HG03039 (cell line): ENCODE data around the gene VWA8.
A peak's percentile ranks its signal among the peaks of the same experiment; 100 is the strongest.

Experiments used
- ATAC-seq: cut with Tn5 transposase; IDR thresholded peaks from one replicate; pipeline ENCODE4 v1.9.1; 2021; ENCODE audit warnings: mild to moderate bottlenecking, moderate library complexity; ENCODE audit not compliant: unreplicated experiment

The VWA8 gene

GRCh38 chr13:41565846-41566245 is 395.1 kb downstream of the VWA8 start:
- ATAC-seq, result no peak

DNA sequence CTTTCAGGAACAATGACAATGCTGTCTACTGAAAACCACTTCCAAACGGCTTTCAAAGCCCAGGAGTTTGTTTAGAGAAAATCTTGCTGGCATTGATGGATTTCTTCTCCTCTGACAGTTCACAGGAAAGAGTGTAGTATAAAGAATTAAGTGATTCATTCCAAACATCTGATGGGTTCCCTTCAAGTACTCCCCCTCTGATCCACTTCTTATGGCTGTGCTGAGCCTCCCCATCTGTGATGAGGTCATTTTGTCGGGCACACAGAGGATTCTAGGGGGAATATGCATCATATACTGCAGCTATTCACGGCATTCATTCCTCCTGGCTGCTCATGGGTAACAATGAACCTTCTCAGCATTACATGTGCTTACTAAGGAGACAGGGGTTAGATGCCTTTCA is 395.7 kb downstream of the VWA8 start:
- ATAC-seq, result no peak

DNA sequence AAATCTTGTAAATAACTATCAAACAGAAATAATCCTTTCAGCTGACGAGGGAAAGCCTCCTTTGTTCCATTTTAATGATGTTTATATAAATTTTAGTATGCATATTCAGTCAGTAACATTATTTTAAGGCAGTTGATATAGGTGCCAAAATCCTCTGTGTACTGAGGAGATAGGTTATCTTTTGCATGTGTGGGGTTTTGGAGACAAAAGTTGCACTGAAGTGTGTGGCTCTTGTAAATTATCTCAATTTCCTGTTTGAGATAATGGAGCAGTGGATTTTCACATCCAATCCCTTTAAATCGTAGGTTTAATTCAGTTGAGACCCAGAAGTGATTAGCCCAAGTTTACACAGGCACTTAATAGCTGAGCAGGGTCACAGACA is 396.9 kb downstream of the VWA8 start:
- ATAC-seq, result no peak

GRCh38 chr13:41563341-41563983 is 397.4 kb downstream of the VWA8 start:
- no peak for ATAC-seq

DNA sequence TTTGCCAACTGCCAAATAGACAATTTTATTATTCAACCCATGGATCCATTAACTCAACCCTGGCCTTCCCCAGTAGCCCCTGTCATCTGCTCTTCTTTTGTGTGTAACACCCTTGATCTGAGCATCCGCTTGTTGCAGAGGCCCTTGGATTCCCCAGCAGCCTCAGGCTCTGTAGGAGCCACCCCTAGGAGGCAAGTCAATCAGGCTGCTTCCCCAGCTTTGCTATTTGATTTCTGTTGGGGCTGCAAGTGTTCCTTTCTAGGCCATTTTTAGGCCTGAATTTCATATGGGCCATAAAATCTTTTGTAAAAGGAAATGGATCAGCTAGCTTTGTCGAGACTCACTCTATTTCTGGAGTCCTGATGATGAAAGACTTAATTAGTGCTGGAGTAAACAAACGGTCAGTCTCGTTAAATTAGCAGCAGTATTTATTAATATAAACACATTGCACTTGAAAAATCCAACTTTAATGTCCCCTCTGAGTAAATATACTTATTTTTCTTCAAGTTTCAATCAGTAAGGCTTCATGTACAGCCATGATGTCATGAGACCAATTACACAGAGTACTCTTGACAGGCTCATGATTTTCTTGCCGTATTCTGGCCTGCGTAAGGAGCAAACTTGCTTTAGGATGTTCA is 398.2 kb downstream of the VWA8 start:
- no peak for ATAC-seq

DNA sequence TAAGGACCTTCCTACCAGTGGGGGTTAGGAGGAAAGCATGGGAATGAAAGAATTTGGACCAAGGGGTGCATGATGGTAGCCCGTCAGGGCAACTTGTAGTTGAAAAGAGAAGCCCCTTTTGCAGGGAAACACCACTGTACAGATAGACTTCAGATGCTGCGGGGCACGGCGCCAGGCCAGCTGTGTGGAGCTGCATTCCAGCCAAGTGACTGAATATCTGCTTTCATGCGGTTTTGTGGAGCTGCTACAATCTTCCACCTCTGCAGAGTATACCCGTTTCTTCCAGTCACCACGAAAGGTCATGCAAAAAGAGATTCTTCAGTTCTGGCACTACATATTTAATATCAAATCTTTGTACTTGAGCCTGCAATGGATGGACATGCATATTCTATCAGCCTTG is 398.8 kb downstream of the VWA8 start:
- ATAC-seq, result no peak

DNA sequence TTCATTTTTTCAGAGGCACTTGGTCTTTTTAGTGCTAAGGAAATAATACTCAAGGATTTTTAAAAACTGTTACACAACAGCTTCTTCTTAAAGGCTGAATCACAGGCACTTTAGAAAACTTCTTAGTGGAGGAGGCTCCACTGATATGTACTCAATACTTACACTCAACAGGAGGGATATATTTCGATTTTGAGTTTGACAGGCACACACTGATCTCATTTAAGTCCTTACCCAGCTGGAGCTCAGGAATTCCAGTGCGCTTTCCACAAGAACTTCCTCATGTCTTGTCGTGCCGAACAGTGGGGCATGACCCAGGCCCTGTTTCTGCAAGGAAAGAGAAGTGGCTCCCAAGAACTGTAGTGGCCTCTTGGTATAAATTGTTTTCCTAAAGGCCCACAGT is 399.7 kb downstream of the VWA8 start:
- ATAC-seq, result no peak

- ATAC-seq, result no peak
Observed at GRCh38 chr13:41558781-41559560, 401.9 kb downstream of the VWA8 start.

DNA sequence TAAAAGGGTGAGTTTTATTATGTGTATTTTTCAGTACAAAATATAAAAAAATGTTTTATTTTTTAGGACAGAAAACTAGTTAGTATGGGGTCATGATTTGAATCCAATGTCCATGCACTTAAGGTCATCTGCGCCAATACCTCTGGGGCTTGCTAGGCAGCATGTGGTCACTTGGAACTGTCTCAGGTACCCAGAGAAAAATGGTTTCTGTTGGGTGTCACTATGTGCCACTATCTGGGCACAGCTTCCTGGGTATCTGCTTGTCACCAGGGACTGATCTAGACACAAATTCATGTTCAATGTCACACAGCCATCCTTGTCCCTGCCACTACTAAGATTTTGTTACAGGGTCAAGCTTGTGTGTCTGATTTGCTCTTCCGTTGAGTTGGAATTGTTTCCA is 403.2 kb downstream of the VWA8 start:
- no peak for ATAC-seq

DNA sequence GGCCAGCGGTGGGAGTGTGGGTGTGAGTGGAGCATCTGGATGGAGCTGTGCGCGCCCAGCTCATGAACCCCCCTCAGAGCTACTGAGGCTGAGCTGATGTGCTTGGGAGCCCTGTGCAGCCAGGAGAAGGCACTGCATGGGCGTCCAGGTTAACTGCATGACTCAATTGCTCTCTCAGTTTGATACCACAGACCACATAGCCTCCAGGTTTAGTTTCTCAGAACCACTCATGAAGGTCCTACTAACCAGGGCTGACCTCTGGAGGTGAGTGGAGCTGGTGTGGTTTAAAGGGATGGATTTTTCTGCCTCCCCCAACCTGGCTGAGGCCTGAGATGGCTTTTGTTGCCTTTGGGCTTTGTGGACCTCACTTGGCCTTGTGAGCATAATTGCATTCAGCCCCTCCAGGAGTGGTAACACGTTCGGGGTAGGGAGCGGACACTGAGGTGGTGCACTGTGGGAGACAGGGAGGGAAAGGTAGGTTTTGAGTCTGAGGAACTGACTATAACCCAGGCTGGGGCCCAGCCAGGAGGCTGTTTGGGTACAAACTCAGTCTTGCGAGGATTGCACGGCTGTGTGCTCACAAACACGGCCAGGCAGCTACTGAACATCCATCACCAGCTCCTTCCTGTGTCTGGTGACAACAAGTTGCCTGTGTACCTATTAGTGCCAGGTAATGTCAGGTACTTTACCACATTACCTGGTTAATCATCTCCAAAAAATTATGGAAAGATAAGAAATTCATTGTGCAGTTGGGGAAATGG is 406.1 kb downstream of the VWA8 start:
- ATAC-seq, result peak; percentile 90

DNA sequence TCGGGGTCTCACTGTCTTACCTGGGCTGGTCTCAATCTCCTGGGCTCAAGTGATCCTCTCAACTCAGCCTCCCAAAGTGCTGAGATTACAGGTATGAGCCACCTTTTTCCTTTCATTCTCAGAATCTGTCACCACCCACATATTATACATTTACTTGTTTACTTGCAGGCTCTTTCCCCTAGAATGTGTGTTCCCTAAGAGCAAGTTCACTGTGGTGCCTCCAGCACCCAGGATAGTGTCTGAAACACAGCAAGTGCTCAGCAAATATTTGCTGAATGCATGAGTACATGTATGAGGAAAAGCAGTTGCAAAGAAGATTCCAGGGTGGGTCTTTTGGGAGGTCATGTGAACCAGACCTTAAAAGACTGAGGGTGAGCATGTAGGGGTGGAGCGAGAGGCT is 406.7 kb downstream of the VWA8 start:
- peak; percentile 15 for ATAC-seq

GRCh38 chr13:41552031-41552430 is 408.9 kb downstream of the VWA8 start:
- ATAC-seq, result no peak

GRCh38 chr13:41550276-41550675 is 410.6 kb downstream of the VWA8 start:
- no peak for ATAC-seq

- no peak for ATAC-seq
Observed at GRCh38 chr13:41549491-41549890, 411.4 kb downstream of the VWA8 start.

DNA sequence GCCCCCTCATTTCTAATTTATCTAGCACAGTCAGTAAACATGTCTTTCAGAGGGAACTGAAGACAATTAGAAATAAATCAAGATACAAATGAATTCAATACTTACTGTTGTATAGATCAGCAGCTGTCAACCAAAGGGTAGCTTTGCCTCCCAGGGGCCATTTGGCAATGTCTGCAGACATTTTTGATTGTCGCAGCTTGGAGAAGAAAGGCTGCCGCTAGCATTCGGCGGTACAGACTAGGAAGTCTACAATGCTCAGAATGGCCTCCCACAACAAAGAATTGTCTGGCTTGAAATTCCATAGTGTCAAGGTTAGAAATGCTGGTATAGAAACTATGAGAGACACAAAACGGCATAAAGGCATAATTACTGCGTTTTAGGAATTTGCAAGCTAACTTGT is 412.0 kb downstream of the VWA8 start:
- ATAC-seq, result no peak

GRCh38 chr13:41548031-41548430 is 412.9 kb downstream of the VWA8 start:
- no peak for ATAC-seq

DNA sequence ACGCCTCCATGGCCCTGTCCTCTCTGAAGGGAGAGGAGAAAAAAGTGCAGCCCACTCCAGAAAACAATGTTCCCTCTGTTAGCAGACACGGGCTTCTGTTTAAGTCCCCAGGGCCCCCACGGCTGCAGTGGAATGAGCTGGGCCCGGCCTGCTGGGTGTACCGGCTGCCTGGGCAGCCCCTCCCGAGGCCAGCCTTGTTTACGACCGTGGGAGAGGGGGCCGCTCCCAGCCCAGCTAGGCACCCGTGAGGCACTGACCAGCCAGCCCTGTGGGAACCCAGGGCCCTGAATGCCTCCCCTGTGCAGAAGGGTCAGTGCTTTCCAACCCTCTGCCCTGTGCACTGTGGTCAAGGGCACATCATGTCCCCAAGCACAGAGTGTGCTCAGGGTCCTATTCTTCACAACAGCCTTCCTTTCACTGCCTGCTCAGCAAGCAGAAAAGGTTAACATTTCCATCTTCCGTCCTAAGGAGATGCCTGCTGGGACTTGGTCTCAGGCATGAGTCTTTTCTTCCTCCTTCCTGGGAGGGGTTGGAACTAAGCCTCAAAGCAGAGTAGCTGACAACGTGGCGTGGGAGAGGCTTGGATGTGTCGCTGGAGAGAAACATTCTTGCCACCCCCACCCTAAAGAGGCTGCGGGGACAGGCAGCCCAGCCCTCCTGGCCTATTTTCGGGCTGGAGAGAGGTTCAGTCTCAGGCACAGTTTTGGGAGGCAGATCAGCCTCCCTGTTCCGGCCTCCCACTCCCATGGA is 413.5 kb downstream of the VWA8 start:
- no peak for ATAC-seq

DNA sequence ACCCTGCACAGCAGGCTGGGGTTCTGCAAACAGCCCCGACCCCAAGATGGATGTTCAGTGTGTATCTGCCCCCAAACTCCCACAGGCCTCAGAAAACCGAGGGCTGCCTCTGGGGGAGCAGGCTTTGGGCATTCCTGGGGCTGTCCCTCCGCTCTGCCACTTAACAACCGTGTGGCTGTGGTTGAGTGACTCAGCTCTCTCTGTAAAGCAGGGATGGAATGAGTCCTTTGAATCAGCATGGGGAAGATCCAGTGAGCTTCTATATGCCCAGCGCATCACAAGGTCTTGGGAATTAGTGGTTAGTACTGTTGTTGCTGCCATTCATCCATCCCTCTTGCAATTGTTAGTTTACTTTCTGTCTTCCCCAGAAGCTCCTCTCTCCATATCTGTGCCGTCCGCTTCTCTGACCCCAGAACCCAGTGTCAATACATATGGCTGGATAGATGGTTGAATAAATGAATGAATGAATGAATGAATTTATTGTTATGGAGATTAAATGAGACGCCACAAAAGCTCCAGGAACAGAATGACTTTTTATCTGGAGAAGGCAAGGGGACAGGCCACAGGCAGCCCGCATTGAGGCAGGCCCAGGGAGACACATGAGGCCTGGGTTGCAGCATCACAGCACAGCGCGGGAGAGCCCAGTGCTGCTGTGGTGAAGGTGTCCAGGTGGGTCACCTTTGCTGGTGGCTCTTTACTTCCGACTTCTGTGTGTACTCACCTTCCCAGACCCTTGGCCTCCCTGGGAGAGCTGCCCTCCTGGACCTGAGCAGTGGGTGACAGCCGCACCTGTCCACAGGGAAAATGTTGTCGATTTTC is 414.3 kb downstream of the VWA8 start:
- no peak for ATAC-seq

DNA sequence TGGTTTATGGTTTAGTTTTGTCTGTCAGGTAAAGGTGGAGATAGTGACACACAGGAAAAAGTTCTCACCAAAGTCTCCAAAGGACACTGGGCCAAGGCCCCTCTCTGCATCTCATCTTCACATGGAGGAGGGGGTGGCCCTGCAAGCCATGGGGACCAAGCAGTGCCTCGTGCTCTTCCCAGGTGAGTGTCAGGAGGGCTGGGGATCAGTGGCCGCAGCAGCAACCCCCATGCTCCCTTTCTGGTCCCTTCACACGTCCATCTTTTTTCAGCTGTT is 415.5 kb downstream of the VWA8 start:
- no peak for ATAC-seq

GRCh38 chr13:41543664-41544300 is 417.1 kb downstream of the VWA8 start:
- ATAC-seq, result no peak
